ENCODE results near the gene FANCB. TPM values are rescaled to one million over a fixed set of nuclear protein-coding genes. Genes with fewer than 3 reads are reported as not detected.

Gene FANCB
- total and polyA plus RNA-seq, 12 donors, result 0.03 to 3.5 (median 0.58) TPM

- WGBS, 4 donors, result 14 to 44% (median 30%) methylated on average over 5 to 7 of the region's 7 CpGs
- Histone ChIP-seq H3K4me3 (peak overlapping the region in 1 of 4 donors; percentile 52), H3K27ac (no peak overlapping the region), H3K9me3 (replicated peaks in 1 of 3) (no peaks in the 10 kb centered on the region), H3K27me3 (no peaks in the 10 kb centered on the region), H3K4me1 (replicated peaks in 1 of 2) (peaks cover 0 to 7% of the 10 kb centered on the region in 2 donors), H3K36me3 (replicated peaks in 1 of 2) (no peaks in the 10 kb centered on the region)
- no peak for TF ChIP-seq CTCF (IDR thresholded peaks at IDR 0.05)
- TF ChIP-seq POLR2A (IDR thresholded peaks at IDR 0.05), result no peak
- no peak for DNase-seq
- intact Hi-C loops (cut with DNase I), result no loop called here
Measured at GRCh38 chrX:14872355-14872754, 514 bp downstream of the FANCB start.

GRCh38 chrX:14871767-14872166, 1.1 kb downstream of the FANCB start:
- intact Hi-C loops (cut with DNase I), result no loop called here
- no peak for TF ChIP-seq POLR2A (IDR thresholded peaks at IDR 0.05)
- no peak for TF ChIP-seq CTCF (IDR thresholded peaks at IDR 0.05)
- no peaks in the 10 kb centered on the region for H3K9me3 ChIP-seq (replicated peaks in 1 of 3)
- H3K36me3 ChIP-seq (replicated peaks in 1 of 2), result no peaks in the 10 kb centered on the region
- H3K4me1 ChIP-seq (replicated peaks in 1 of 2), result peaks cover 0 to 7% of the 10 kb centered on the region in 2 donors
- H3K27me3 ChIP-seq, result no peaks in the 10 kb centered on the region
- no peak overlapping the region for H3K27ac ChIP-seq
- 62 to 84% (median 78%) methylated on average over 1 of the region's 1 CpG for WGBS, 4 donors
- no peak overlapping the region for H3K4me3 ChIP-seq
- no peak for DNase-seq

- Histone ChIP-seq H3K4me1 (replicated peaks in 1 of 2) (no peaks in the 10 kb centered on the region), H3K9me3 (replicated peaks in 1 of 3) (no peaks in the 10 kb centered on the region), H3K27ac (no peak overlapping the region), H3K4me3 (no peak overlapping the region), H3K36me3 (replicated peaks in 1 of 2) (no peaks in the 10 kb centered on the region), H3K27me3 (no peaks in the 10 kb centered on the region)
- TF ChIP-seq CTCF (IDR thresholded peaks at IDR 0.05) (no peak), POLR2A (IDR thresholded peaks at IDR 0.05) (no peak)
- DNase-seq, result no peak
- 78 to 91% (median 85%) methylated on average over 1 of the region's 1 CpG for WGBS, 4 donors
- intact Hi-C loops (cut with DNase I), result no loop called here
Measured at GRCh38 chrX:14865201-14865600, 7.7 kb downstream of the FANCB start.

- TF ChIP-seq CTCF (IDR thresholded peaks at IDR 0.05) (no peak), POLR2A (IDR thresholded peaks at IDR 0.05) (no peak)
- Histone ChIP-seq H3K4me3 (no peak overlapping the region), H3K4me1 (replicated peaks in 1 of 2) (no peaks in the 10 kb centered on the region), H3K9me3 (replicated peaks in 1 of 3) (no peaks in the 10 kb centered on the region), H3K27ac (no peak overlapping the region), H3K36me3 (replicated peaks in 1 of 2) (no peaks in the 10 kb centered on the region), H3K27me3 (peaks cover 1% of the 10 kb centered on the region)
- DNase-seq, result no peak
- intact Hi-C loops (cut with DNase I), result no loop called here
- WGBS, 4 donors, result 67 to 95% (median 75%) methylated on average over 1 of the region's 1 CpG
Measured at GRCh38 chrX:14864631-14865030, 8.2 kb downstream of the FANCB start.

Measured in adrenal gland (tissue), 12 donors.